ENCODE measurements around the gene ANK2. TPM values are rescaled to one million over a fixed set of nuclear protein-coding genes. Genes with fewer than 3 reads are reported as not detected.

ANK2 gene
- total RNA-seq, 1 experiment from 2014 or later: 22.5 TPM

DNA sequence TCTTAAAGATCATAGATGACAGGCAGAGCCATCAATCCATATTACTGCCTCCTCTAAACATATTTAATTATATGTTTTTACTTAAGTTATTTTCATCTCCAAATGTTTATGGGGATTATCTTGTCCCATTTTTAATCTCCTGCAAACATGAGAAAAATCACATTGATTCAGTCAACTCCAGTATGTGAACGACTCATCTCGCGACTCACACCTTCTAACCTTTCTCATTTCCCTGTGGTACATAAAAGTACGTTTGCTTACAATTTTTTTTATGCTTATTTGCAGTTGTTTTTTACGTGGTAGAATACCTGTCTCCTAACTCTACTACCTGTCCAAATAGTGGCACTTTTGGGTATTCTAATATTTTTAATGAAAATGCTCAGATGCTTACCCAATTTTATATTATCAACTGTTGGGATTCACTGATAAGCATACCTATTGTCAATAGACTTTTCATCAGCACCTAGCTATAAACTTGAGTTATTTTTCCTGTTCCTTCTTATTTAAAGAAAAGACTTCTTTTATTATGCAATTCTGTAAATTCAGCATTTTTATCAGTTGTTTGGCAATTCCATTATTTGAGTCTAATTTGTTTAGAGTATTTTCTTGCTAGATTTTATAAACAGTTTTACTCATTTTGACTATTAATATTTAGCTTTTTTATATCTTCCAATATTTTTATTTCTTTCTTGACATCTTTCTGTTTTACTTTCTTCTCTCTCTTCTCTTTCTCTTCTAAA, 276.6 kb downstream of the ANK2 start:
- DNase-seq (ENCODE audit: extremely low read depth, low read depth): no peak

- DNase-seq (ENCODE audit: extremely low read depth, low read depth): no peak
Measured at GRCh38 chr4:113327494-113327893, 278.0 kb downstream of the ANK2 start.

DNA sequence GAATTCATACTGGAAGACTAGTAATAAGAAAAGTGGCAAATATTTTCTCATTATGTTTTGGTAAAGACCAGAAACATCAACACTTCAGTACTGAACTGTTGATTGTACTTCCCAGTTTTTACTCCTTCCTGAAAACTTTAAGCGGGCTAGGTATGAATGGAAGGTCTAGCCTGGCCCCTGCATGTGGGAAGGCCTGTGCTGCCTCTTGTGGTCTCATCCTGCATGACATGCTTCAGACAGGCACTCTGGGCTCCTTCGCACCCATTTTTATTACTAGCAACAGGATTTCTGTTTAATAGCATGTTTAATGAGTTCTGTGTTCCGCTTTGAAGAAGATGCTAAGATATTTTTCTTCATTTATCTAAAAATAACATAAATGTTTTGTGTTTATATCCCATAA, 279.1 kb downstream of the ANK2 start:
- peak; percentile 2 for DNase-seq (ENCODE audit: extremely low read depth, low read depth)

GRCh38 chr4:113330200-113330599, 280.7 kb downstream of the ANK2 start:
- DNase-seq (ENCODE audit: extremely low read depth, low read depth): no peak

DNA sequence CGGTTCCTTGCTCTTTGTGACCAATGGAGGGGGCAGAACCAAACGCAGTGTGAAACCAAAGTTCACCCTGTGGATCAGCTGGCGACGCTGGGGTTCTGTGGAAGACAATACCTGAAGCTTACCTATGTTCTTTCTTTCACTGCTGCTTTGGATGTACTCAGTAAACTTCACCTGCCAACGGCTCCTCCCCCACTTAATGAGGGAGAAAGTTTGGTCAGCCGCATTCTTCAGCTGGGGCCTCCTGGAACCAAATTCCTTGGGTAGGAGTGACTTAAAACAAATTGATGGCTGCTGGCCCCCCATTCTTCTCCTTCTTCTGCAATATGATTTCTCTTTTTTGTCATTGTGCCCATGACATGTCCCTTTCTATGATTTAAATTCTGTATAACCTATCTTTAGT, 282.4 kb downstream of the ANK2 start:
- DNase-seq (ENCODE audit: extremely low read depth, low read depth): no peak

DNA sequence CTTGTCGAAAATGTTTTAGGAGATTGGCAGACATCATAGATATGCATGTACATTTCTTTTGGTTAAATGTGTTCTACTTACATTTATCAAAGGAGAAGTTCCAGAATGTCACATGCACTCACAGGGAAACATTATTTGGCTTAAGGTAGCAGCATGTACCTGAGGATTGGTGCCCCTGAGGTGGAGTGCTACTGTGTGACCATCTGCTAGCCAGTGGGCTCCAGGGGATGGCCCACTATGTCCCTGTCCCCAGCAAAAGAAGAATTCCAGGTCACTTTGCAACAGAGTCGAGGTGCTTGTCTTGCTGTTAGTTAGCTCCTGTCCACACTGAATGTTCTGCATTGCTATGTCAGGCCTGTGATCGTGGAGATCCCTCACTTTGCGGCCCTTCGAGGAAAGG, 283.2 kb downstream of the ANK2 start:
- no peak for DNase-seq (ENCODE audit: extremely low read depth, low read depth)

DNA sequence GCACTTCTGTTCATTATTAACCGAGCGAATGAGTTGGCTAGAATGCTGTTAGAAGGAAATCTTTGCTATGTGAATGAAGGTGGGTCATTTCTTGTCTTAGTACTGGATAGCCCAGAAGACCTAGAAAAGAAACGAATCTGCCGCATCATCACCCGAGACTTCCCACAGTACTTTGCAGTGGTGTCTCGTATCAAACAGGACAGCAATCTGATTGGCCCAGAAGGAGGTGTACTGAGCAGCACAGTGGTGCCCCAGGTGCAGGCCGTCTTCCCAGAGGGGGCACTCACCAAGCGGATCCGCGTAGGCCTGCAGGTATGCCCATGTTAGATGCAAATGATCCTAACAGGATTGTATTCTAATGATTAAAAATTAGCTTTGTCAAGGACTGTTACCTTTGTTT, 286.3 kb downstream of the ANK2 start:
- DNase-seq (ENCODE audit: extremely low read depth, low read depth): no peak

- no peak for DNase-seq (ENCODE audit: extremely low read depth, low read depth)
Measured at GRCh38 chr4:113336556-113336955, 287.1 kb downstream of the ANK2 start.

GRCh38 chr4:113339430-113339813, 290.0 kb downstream of the ANK2 start:
- DNase-seq (ENCODE audit: extremely low read depth, low read depth): no peak

DNA sequence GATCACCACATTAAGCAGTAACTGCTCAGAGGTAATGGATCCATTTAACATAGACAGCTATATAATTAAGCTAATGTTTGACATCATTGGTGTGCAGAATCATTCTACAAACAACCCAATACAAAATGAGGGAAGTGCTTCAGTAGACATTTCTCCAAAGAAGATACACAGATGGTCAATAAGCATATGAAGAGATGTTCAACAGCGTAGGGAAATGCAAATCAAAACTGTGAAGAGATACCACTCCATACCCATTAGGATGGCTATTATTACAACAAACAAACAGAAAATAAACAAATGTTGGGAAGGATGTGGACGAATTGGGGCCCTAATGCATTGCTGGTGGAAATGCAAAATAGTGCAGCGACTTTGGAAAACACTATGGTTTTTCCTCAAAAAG, 294.6 kb downstream of the ANK2 start:
- DNase-seq (ENCODE audit: extremely low read depth, low read depth): no peak

- no peak for DNase-seq (ENCODE audit: extremely low read depth, low read depth)
Measured at GRCh38 chr4:113347245-113347644, 297.8 kb downstream of the ANK2 start.

GRCh38 chr4:113349430-113349829, 300.0 kb downstream of the ANK2 start:
- no peak for DNase-seq (ENCODE audit: extremely low read depth, low read depth)

GRCh38 chr4:113350576-113350975, 301.1 kb downstream of the ANK2 start:
- DNase-seq (ENCODE audit: extremely low read depth, low read depth): no peak

- no peak for DNase-seq (ENCODE audit: extremely low read depth, low read depth)
Measured at GRCh38 chr4:113355550-113356371, 306.3 kb downstream of the ANK2 start.

DNA sequence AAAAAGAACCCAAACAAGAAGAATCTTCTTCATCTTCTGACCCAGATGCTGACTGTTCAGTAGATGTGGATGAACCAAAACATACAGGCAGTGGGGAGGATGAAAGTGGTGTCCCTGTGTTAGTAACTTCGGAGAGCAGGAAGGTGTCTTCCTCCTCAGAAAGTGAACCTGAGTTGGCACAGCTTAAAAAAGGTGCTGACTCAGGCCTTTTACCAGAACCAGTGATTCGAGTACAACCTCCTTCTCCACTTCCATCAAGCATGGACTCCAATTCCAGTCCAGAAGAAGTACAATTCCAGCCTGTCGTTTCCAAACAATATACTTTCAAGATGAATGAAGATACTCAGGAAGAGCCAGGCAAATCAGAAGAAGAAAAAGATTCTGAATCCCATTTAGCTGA, 307.0 kb downstream of the ANK2 start:
- DNase-seq (ENCODE audit: extremely low read depth, low read depth): no peak

- no peak for DNase-seq (ENCODE audit: extremely low read depth, low read depth)
Measured at GRCh38 chr4:113358784-113359183, 309.3 kb downstream of the ANK2 start.

DNA sequence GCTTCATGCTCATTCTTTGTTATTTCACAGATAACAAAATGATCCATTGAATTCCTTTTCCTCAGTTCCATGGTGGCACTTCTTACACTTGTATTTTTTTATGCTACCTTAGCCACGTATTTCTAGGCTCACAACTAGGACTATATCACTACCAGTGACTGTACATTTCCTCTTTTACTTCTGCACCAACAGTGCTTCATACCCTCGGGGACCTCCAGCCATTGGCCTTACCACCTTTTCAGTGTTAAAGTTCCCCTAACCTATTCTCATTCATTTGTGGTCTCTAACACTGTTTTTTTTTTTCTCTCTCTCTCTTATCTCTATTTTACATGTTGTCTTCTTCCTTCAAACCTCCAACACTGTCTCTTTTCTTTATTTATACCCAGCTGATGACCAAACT, 315.9 kb downstream of the ANK2 start:
- DNase-seq (ENCODE audit: extremely low read depth, low read depth): no peak

DNA sequence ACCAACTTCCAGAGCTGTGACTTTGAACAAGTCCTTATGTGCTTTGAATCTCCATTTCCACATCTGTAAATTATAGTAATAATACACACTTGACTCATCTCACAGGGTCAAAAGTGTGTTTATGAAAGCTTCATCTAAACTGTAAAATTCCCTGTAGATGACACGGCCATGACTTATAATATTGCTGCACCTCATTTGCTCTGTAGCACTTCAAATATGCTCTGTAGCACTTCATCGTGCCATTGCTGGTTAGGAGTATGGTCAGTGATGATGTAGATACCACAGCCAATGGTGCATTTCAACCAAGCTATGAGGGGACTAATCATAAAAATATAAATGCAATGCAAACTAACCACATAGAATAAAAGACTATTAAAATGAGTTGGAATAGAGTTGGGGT, 318.6 kb downstream of the ANK2 start:
- DNase-seq (ENCODE audit: extremely low read depth, low read depth): no peak

DNA sequence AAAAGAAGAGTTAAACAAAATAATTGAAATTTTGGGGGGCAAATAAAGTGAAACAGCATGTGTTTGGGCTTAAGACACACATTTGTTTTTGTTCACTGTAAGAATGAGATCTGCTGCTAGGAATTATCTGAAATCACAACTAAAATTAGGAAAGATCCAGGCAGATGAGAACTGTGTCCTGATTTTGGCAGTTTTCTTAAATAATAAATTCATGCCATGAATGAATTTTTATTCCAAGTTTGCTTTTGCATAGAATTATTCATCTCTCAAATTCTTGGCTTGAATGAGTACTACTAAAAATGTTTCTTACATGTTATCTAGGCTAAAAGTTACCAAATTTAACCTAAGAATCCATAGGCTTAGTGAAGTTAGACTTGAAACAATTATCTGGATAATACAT, 321.7 kb downstream of the ANK2 start:
- no peak for DNase-seq (ENCODE audit: extremely low read depth, low read depth)

- no peak for DNase-seq (ENCODE audit: extremely low read depth, low read depth)
Measured at GRCh38 chr4:113375964-113376666, 326.7 kb downstream of the ANK2 start.

GRCh38 chr4:113378836-113379235, 329.4 kb downstream of the ANK2 start:
- DNase-seq (ENCODE audit: extremely low read depth, low read depth): no peak

GRCh38 chr4:113382704-113383103, 333.3 kb downstream of the ANK2 start:
- no peak for DNase-seq (ENCODE audit: extremely low read depth, low read depth)
